ENCODE results near the gene IGF1R.

DNA sequence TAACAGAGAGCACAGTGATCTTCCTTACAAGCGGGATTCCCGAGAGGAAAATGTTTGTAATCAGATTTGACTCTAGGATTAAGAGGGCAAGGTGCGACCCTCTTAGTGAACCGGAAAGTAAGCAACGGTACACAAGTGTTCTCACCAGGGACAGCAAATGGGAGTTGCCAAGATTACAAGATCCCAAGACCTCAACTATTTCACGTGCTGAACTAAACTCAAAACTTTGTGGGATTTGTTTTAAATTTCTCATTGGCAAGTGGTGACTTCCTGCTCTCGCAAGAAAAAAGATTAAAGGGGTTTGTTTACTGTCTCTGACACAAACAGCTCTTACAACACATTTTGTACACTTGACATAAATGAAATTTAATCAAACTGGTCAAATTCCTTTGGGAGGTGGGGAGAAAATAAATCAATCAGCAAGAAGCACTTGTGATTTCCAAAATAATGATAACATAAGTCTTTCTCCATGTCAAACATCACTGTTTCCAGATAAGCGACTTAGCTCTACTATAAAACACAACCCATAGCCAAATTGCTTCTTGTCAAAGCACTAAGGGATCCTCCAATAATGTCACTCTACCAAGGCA is 361.5 kb downstream of the IGF1R start:
- TF ChIP-seq POLR2AphosphoS5 (IDR thresholded peaks at IDR 0.05; ENCODE audit: low read depth, low read length) (no peak), MAX (IDR thresholded peaks at IDR 0.05) (no peak), CREB1 (IDR thresholded peaks at IDR 0.05) (no peak), POLR2A (IDR thresholded peaks at IDR 0.05; ENCODE audit: control extremely low read depth in 1 of 2, low read depth in 2 of 2, low read length in 2 of 2) (no peak), SIN3A (conservative IDR thresholded peaks at IDR 0.05 in 1 of 2, IDR thresholded peaks at IDR 0.05 in 1 of 2; ENCODE audit: low read depth in 1 of 2, low read length in 2 of 2) (no peak), TAF1 (IDR thresholded peaks at IDR 0.05; ENCODE audit: low read depth, low read length) (no peak), SRF (IDR thresholded peaks at IDR 0.05; ENCODE audit: low read depth, low read length) (no peak), RAD21 (IDR thresholded peaks at IDR 0.05 in 1 of 2, conservative IDR thresholded peaks at IDR 0.05 in 1 of 2; ENCODE audit: low read depth in 2 of 2, low read length in 2 of 2) (no peak), SIRT6 (IDR thresholded peaks at IDR 0.05; ENCODE audit: low read length) (no peak), SP1 (IDR thresholded peaks at IDR 0.05; ENCODE audit: low read depth, low read length) (no peak), SIX5 (IDR thresholded peaks at IDR 0.05; ENCODE audit: low read depth, low read length) (no peak)
- TF ChIP-seq, protein P1, sequence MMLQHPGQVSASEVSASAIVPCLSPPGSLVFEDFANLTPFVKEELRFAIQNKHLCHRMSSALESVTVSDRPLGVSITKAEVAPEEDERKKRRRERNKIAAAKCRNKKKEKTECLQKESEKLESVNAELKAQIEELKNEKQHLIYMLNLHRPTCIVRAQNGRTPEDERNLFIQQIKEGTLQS (IDR thresholded peaks at IDR 0.05; ENCODE audit: insufficient read depth, low read depth, low read length), result no peak
- TF ChIP-seq, protein P2, sequence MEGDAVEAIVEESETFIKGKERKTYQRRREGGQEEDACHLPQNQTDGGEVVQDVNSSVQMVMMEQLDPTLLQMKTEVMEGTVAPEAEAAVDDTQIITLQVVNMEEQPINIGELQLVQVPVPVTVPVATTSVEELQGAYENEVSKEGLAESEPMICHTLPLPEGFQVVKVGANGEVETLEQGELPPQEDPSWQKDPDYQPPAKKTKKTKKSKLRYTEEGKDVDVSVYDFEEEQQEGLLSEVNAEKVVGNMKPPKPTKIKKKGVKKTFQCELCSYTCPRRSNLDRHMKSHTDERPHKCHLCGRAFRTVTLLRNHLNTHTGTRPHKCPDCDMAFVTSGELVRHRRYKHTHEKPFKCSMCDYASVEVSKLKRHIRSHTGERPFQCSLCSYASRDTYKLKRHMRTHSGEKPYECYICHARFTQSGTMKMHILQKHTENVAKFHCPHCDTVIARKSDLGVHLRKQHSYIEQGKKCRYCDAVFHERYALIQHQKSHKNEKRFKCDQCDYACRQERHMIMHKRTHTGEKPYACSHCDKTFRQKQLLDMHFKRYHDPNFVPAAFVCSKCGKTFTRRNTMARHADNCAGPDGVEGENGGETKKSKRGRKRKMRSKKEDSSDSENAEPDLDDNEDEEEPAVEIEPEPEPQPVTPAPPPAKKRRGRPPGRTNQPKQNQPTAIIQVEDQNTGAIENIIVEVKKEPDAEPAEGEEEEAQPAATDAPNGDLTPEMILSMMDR (IDR thresholded peaks at IDR 0.05; ENCODE audit: control extremely low read depth in 1 of 3, insufficient read depth in 1 of 3, low read depth in 1 of 3, low read length in 3 of 3), result no peak
